Activated CD8-positive, alpha-beta memory T cell treated with anti-CD3 and anti-CD28 coated beads for 1 hour (primary cell): ENCODE measurements around the gene ASB5.

Experiments used
- DNase-seq, 2 donors: peaks; one replicate each; pipeline ENCODE4 v3.0.0-alpha.2; 2020; ENCODE audit warnings: low read depth in 1 of 2; ENCODE audit errors: extremely low read depth in 1 of 2

The ASB5 gene

GRCh38 chr4:176185051-176185450 is 84.0 kb downstream of the ASB5 start:
- no peak for DNase-seq
